GM21367 (cell line): ENCODE results near the gene CNTN4.
A peak's percentile ranks its signal among the peaks of the same experiment; 100 is the strongest.

ENCODE experiments used
- ATAC-seq: cut with Tn5 transposase; IDR thresholded peaks from one replicate; pipeline ENCODE4 v1.9.1; 2021; ENCODE audit not compliant: unreplicated experiment

CNTN4 gene

GRCh38 chr3:3013317-3014052, 914.8 kb downstream of the CNTN4 start:
- ATAC-seq = no peak

- peak; percentile 81 for ATAC-seq
These were observed 916.8 kb downstream of the CNTN4 start for GRCh38 chr3:3015185-3016089.

- ATAC-seq = no peak
These were observed 917.6 kb downstream of the CNTN4 start for GRCh38 chr3:3016226-3016625.

GRCh38 chr3:3020209-3020608, 921.5 kb downstream of the CNTN4 start:
- ATAC-seq = no peak

- no peak for ATAC-seq
These were observed 924.6 kb downstream of the CNTN4 start for GRCh38 chr3:3023111-3023745.

GRCh38 chr3:3027976-3028567, 929.4 kb downstream of the CNTN4 start:
- peak; percentile 98 for ATAC-seq

GRCh38 chr3:3031326-3031725, 932.7 kb downstream of the CNTN4 start:
- ATAC-seq = no peak

GRCh38 chr3:3037156-3037555, 938.5 kb downstream of the CNTN4 start:
- ATAC-seq = no peak

GRCh38 chr3:3038201-3038991, 939.7 kb downstream of the CNTN4 start:
- peak; percentile 90 for ATAC-seq

GRCh38 chr3:3053974-3054373, 955.3 kb downstream of the CNTN4 start:
- ATAC-seq = no peak

GRCh38 chr3:3059645-3060044, 961.0 kb downstream of the CNTN4 start:
- ATAC-seq = no peak

- ATAC-seq = no peak
These were observed 965.6 kb downstream of the CNTN4 start for GRCh38 chr3:3064297-3064696.

GRCh38 chr3:3065876-3066275, 967.2 kb downstream of the CNTN4 start:
- no peak for ATAC-seq

GRCh38 chr3:3066378-3066777, 967.7 kb downstream of the CNTN4 start:
- ATAC-seq = peak; percentile 86

GRCh38 chr3:3066910-3067309, 968.2 kb downstream of the CNTN4 start:
- no peak for ATAC-seq

GRCh38 chr3:3068358-3068881, 969.8 kb downstream of the CNTN4 start:
- no peak for ATAC-seq

GRCh38 chr3:3069723-3070122, 971.1 kb downstream of the CNTN4 start:
- ATAC-seq = no peak

GRCh38 chr3:3071136-3071535, 972.5 kb downstream of the CNTN4 start:
- no peak for ATAC-seq

GRCh38 chr3:3074551-3075257, 976.0 kb downstream of the CNTN4 start:
- peak; percentile 65 for ATAC-seq

- no peak for ATAC-seq
These were observed 981.6 kb downstream of the CNTN4 start for GRCh38 chr3:3080309-3080708.
